Breast epithelium (tissue), 4 donors: ENCODE measurements around the gene BCL11B. TPM values are rescaled to one million over a fixed set of nuclear protein-coding genes. Genes with fewer than 3 reads are reported as not detected.
A peak's percentile ranks its signal among the peaks of the same experiment; 100 is the strongest.

ENCODE experiments used
- DNase-seq, 2 donors: peaks; one replicate each; pipeline ENCODE4 v3.0.0-alpha.2; 2019; ENCODE audit warnings: low spot score in 2 of 2
- H3K27ac ChIP-seq, 2 donors: fragments of 200-600 bp; sonication (generic) in 1 of 2; one replicate each; pipeline ENCODE4 v1.5.1; 2016 to 2019; ENCODE audit warnings: mild to moderate bottlenecking in 1 of 2
- H3K27me3 ChIP-seq, 2 donors: fragments of 200-600 bp; sonication (generic) in 1 of 2; one replicate each; pipeline versions ENCODE4 v1.5.1 to v1.6.0; 2017 to 2019; ENCODE audit warnings: control low read depth in 1 of 2, mild to moderate bottlenecking in 1 of 2
- H3K36me3 ChIP-seq: fragments of 200-600 bp; one replicate; pipeline ENCODE4 v1.5.1; 2019
- H3K4me1 ChIP-seq, 2 donors: fragments of 200-600 bp; sonication (generic); one replicate each; pipeline ENCODE4 v1.5.1; 2016 to 2019; ENCODE audit warnings: control low read depth in 1 of 2
- H3K4me3 ChIP-seq, 3 donors: fragments of 200-600 bp; sonication (generic); 1 replicate in 2 of 3; 2 replicates in 1 of 3; pipeline ENCODE4 v1.5.1; 2016 to 2019; ENCODE audit warnings: mild to moderate bottlenecking in 3 of 3, moderate library complexity in 2 of 3
- H3K9me3 ChIP-seq, 2 donors: fragments of 200-600 bp; sonication (generic) in 1 of 2; one replicate each; pipeline ENCODE4 v1.5.1; 2016 to 2019; ENCODE audit warnings: control low read depth in 1 of 2
- CTCF ChIP-seq, 3 donors: fragments of 450-650 bp; IDR thresholded peaks; one replicate each; pipeline ENCODE4 v1.5.1; 2016 to 2017; ENCODE audit warnings: antibody characterized with exemption in 3 of 3, mild to moderate bottlenecking in 3 of 3, moderate library complexity in 3 of 3
- POLR2A ChIP-seq: fragments of 450-650 bp; IDR thresholded peaks from one replicate; pipeline ENCODE4 v1.6.1; 2016; ENCODE audit warnings: antibody characterized with exemption, mild to moderate bottlenecking, moderate library complexity
- POLR2AphosphoS5 ChIP-seq, 3 donors: sonication (generic); formaldehyde crosslinking; IDR thresholded peaks; one replicate each; pipeline ENCODE4 v1.6.1; 2017; ENCODE audit warnings: antibody characterized with exemption in 3 of 3
- intact Hi-C: fragments of 100-400 bp; cut with DNase I; formaldehyde crosslinking; loops from one replicate; pipeline ENCODE4 v1.15.1; 2023; ENCODE audit warnings: low total_unique reads
- total RNA-seq, 3 donors: library from RNA; depleted of rRNA; stranded (reverse); fragments of >200 nt; gene quantifications; one replicate each; pipeline ENCODE4 v1.1.0, GENCODE V29; 2016

BCL11B gene
- total RNA-seq, 3 donors from 2014 or later = 0.96 to 3.9 (median 2.6) TPM

- peaks cover 14 to 65% of the 10 kb centered on the region in 2 donors for H3K27me3 ChIP-seq
- no peak for DNase-seq
- peaks cover 9 to 11% of the 10 kb centered on the region in 2 donors for H3K4me1 ChIP-seq
- H3K27ac ChIP-seq = no peak overlapping the region
- no peak overlapping the region for H3K4me3 ChIP-seq
- intact Hi-C loops = no loop called here
- no peaks in the 10 kb centered on the region for H3K36me3 ChIP-seq
- TF ChIP-seq POLR2A (no peak), CTCF (IDR thresholded peaks at IDR 0.05) (no peak), POLR2AphosphoS5 (IDR thresholded peaks at IDR 0.05) (no peak)
- H3K9me3 ChIP-seq = no peaks in the 10 kb centered on the region
Measured at GRCh38 chr14:99267381-99267780, 4.6 kb downstream of the BCL11B start.

- peaks cover 12 to 56% of the 10 kb centered on the region in 2 donors for H3K27me3 ChIP-seq
- intact Hi-C loops = no loop called here
- peaks cover 4 to 9% of the 10 kb centered on the region in 2 donors for H3K4me1 ChIP-seq
- TF ChIP-seq POLR2A (no peak), CTCF (IDR thresholded peaks at IDR 0.05) (peak; percentile 79 to 97 (median 92)), POLR2AphosphoS5 (IDR thresholded peaks at IDR 0.05) (peak in 1 of 3 donors; percentile 41)
- no peak overlapping the region for H3K4me3 ChIP-seq
- no peak overlapping the region for H3K27ac ChIP-seq
- no peaks in the 10 kb centered on the region for H3K36me3 ChIP-seq
- no peaks in the 10 kb centered on the region for H3K9me3 ChIP-seq
- peak; percentile 66 to 78 for DNase-seq
Measured at GRCh38 chr14:99266181-99267178, 5.5 kb downstream of the BCL11B start.

GRCh38 chr14:99265571-99265970 lies 6.4 kb downstream of the BCL11B start:
- H3K4me1 ChIP-seq = peaks cover 0 to 3% of the 10 kb centered on the region in 2 donors
- no peak for DNase-seq
- peak overlapping the region in 1 of 2 donors; percentile 12 for H3K27ac ChIP-seq
- H3K9me3 ChIP-seq = no peaks in the 10 kb centered on the region
- H3K4me3 ChIP-seq = no peak overlapping the region
- no peak for TF ChIP-seq POLR2AphosphoS5 (IDR thresholded peaks at IDR 0.05)
- TF ChIP-seq CTCF (IDR thresholded peaks at IDR 0.05) = no peak
- no peak for TF ChIP-seq POLR2A
- H3K36me3 ChIP-seq = no peaks in the 10 kb centered on the region
- peaks cover 7 to 53% of the 10 kb centered on the region in 2 donors for H3K27me3 ChIP-seq
- intact Hi-C loops = no loop called here

- peak overlapping the region in 1 of 2 donors; percentile 12 for H3K27ac ChIP-seq
- H3K4me1 ChIP-seq = no peaks in the 10 kb centered on the region
- H3K9me3 ChIP-seq = no peaks in the 10 kb centered on the region
- H3K4me3 ChIP-seq = no peak overlapping the region
- H3K36me3 ChIP-seq = no peaks in the 10 kb centered on the region
- no peak for DNase-seq
- intact Hi-C loops = no loop called here
- TF ChIP-seq POLR2A (no peak), POLR2AphosphoS5 (IDR thresholded peaks at IDR 0.05) (no peak), CTCF (IDR thresholded peaks at IDR 0.05) (no peak)
- H3K27me3 ChIP-seq = peaks cover 1 to 46% of the 10 kb centered on the region in 2 donors
Measured at GRCh38 chr14:99264691-99265450, 7.1 kb downstream of the BCL11B start.
